CD4-positive, alpha-beta T cell (primary cell): ENCODE measurements around the gene CALN1. TPM values are rescaled to one million over a fixed set of nuclear protein-coding genes. Genes with fewer than 3 reads are reported as not detected.

Source experiments
- ATAC-seq: fragments of 200-7000 bp; cut with Tn5 transposase; one replicate; pipeline ENCODE4 v1.10.0; 2022; ENCODE audit warnings: mild to moderate bottlenecking; ENCODE audit not compliant: poor library complexity
- CTCF ChIA-PET: fragments of 350-600 bp; sonication (Branson Sonifier 250); formaldehyde crosslinking; loops from one replicate; lab custom pipeline; 2021; ENCODE audit warnings: antibody characterized with exemption, inconsistent platforms; lab: Charles Lee
- POLR2A ChIA-PET: fragments of 350-600 bp; sonication (Branson Sonifier 250); formaldehyde crosslinking; loops from one replicate; lab custom pipeline; 2021; ENCODE audit warnings: antibody characterized with exemption, inconsistent platforms; lab: Charles Lee
- DNase-seq, 14 experiments: peaks; one replicate each; pipeline ENCODE4 v3.0.0-alpha.2; 2013 to 2020; ENCODE audit warnings: mixed read lengths in 2 of 14
- H3K27ac ChIP-seq, 2 donors: one replicate each; pipeline versions ENCODE4 v1.5.1 to v1.7.0; 2013; ENCODE audit warnings: low read length in 2 of 2, low read depth in 1 of 2, mild to moderate bottlenecking in 1 of 2
- H3K27me3 ChIP-seq, 2 experiments: 1 replicate in 1 of 2; 2 replicates in 1 of 2; pipeline versions ENCODE4 v1.6.1 to v1.7.0; 2013; ENCODE audit warnings: low read length in 2 of 2, control low read depth in 1 of 2, mild to moderate bottlenecking in 1 of 2, moderate library complexity in 1 of 2; ENCODE audit not compliant: insufficient read depth in 2 of 2, control insufficient read depth in 1 of 2
- H3K36me3 ChIP-seq: one replicate; pipeline ENCODE4 v1.6.1; 2013; ENCODE audit warnings: low read length, control low read depth; ENCODE audit not compliant: insufficient read depth
- H3K4me1 ChIP-seq: one replicate; pipeline ENCODE4 v1.6.1; 2013; ENCODE audit warnings: low read length, control low read depth; ENCODE audit not compliant: insufficient read depth
- H3K4me3 ChIP-seq: one replicate; pipeline ENCODE4 v1.5.1; 2013; ENCODE audit warnings: mild to moderate bottlenecking, low read length, moderate library complexity
- H3K9me3 ChIP-seq, 2 experiments: 1 replicate in 1 of 2; 2 replicates in 1 of 2; pipeline versions ENCODE4 v1.6.1 to v1.7.0; 2013; ENCODE audit warnings: low read length in 2 of 2, mild to moderate bottlenecking in 2 of 2, control low read depth in 1 of 2, moderate library complexity in 1 of 2; ENCODE audit not compliant: control insufficient read depth in 1 of 2, insufficient read depth in 1 of 2
- H3K27ac Mint-ChIP-seq: one replicate; pipeline ENCODE4 v1.8.0; 2020; ENCODE audit warnings: mixed read lengths
- H3K27me3 Mint-ChIP-seq: one replicate; pipeline ENCODE4 v1.8.0; 2021; ENCODE audit warnings: mixed read lengths
- H3K36me3 Mint-ChIP-seq: one replicate; pipeline ENCODE4 v1.8.0; 2021; ENCODE audit warnings: low read depth, mixed read lengths
- H3K4me1 Mint-ChIP-seq: one replicate; pipeline ENCODE4 v1.8.0; 2021; ENCODE audit warnings: low read depth, mixed read lengths
- H3K4me3 Mint-ChIP-seq: one replicate; pipeline ENCODE4 v1.8.0; 2020; ENCODE audit warnings: mild to moderate bottlenecking, mixed read lengths
- H3K9me3 Mint-ChIP-seq: one replicate; pipeline ENCODE4 v1.8.0; 2020; ENCODE audit warnings: mixed read lengths
- intact Hi-C, 2 experiments: fragments of 100-400 bp; cut with DNase I in 1 of 2; cut with micrococcal nuclease in 1 of 2; formaldehyde crosslinking; loops; one replicate each; pipeline versions ENCODE4 v1.15.1 to v1.9.0; 2023 to 2025; cut with DNase I, micrococcal nuclease
- total RNA-seq, 174 experiments: library from RNA in 2 of 174; stranded (reverse) in 2 of 174; gene quantifications; one replicate each; pipeline ENCODE4 v1.2.3 and lab custom pipeline; 2021 to 2026
- TF ChIP-seq, protein P1 (sequence below): fragments of 200-600 bp; IDR thresholded peaks from one replicate; pipeline ENCODE4 v1.8.0; 2022; ENCODE audit warnings: antibody characterized with exemption, mild to moderate bottlenecking

Gene CALN1
- total RNA-seq, 2 experiments from 2014 or later, result 0.06 TPM; not detected in 1

DNA sequence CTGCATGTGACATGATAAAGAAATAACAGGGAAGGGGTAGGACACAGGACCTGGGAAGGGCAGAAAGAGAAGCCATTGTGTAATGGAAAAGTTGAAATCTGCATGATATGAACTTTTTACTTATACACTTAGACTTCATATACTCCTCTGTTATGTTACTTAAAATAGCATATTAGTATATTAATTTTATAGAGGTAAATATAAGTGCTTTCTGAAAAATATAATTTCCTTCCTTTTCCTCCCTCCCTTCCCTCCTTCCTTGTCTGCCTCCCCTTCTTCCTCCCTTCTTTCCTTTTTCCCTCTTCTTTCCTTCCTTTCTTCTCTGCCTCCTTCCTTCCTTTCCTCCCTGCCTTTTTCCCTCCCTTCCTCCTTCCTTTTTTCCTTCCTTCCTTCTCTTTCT is 363.7 kb downstream of the CALN1 start:
- ChIA-PET POLR2A (interaction anchor here (0.7 kb wide), 1 partner anchor 14 kb away, joined by 3 read pairs; no protein-coding TSS in a partner anchor), CTCF (no interaction called here)
- ATAC-seq (no peak), DNase-seq (no peak)
- TF ChIP-seq, protein P1, sequence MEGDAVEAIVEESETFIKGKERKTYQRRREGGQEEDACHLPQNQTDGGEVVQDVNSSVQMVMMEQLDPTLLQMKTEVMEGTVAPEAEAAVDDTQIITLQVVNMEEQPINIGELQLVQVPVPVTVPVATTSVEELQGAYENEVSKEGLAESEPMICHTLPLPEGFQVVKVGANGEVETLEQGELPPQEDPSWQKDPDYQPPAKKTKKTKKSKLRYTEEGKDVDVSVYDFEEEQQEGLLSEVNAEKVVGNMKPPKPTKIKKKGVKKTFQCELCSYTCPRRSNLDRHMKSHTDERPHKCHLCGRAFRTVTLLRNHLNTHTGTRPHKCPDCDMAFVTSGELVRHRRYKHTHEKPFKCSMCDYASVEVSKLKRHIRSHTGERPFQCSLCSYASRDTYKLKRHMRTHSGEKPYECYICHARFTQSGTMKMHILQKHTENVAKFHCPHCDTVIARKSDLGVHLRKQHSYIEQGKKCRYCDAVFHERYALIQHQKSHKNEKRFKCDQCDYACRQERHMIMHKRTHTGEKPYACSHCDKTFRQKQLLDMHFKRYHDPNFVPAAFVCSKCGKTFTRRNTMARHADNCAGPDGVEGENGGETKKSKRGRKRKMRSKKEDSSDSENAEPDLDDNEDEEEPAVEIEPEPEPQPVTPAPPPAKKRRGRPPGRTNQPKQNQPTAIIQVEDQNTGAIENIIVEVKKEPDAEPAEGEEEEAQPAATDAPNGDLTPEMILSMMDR, result no peak
- Mint-ChIP-seq H3K4me3 (no peak overlapping the region), H3K36me3 (no peaks in the 10 kb centered on the region), H3K9me3 (peaks cover 7% of the 10 kb centered on the region), H3K27ac (no peak overlapping the region), H3K27me3 (no peaks in the 10 kb centered on the region), H3K4me1 (no peaks in the 10 kb centered on the region)
- no peak overlapping the region for H3K4me3 ChIP-seq
- H3K27ac ChIP-seq, result no peak overlapping the region
- H3K4me1 ChIP-seq, result no peaks in the 10 kb centered on the region
- H3K36me3 ChIP-seq, result no peaks in the 10 kb centered on the region
- intact Hi-C loops, result no loop called here
- H3K27me3 ChIP-seq, result no peaks in the 10 kb centered on the region
- peaks cover 0 to 22% of the 10 kb centered on the region in 2 experiments for H3K9me3 ChIP-seq

DNA sequence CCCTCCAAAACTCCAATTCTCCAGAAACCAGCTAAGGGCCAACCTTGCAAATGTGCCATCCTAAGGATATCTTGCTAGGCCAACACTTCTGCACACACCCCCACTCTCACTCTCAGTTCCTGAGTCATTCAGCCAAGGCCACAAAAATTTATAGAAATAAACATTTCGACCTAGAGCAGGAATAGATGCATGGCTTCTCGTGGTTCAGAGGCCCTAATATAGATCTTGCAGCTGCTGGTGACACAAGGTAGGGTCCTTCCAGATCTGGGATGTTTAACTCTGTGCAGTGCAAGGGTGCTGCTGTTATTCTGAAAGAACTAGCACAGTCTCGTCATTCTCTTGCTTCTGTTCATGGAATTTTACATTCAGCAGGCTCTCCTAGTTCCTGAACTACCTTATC is 369.3 kb downstream of the CALN1 start:
- intact Hi-C loops, result no loop called here
- TF ChIP-seq, protein P1, result no peak
- Histone ChIP-seq H3K36me3 (no peaks in the 10 kb centered on the region), H3K4me3 (no peak overlapping the region), H3K27ac (no peak overlapping the region), H3K27me3 (no peaks in the 10 kb centered on the region), H3K9me3 (peaks cover 0 to 7% of the 10 kb centered on the region in 2 experiments), H3K4me1 (no peaks in the 10 kb centered on the region)
- Mint-ChIP-seq H3K4me3 (no peak overlapping the region), H3K27ac (no peak overlapping the region), H3K4me1 (no peaks in the 10 kb centered on the region), H3K27me3 (no peaks in the 10 kb centered on the region), H3K9me3 (peaks cover 9% of the 10 kb centered on the region), H3K36me3 (no peaks in the 10 kb centered on the region)
- ATAC-seq (no peak), DNase-seq (no peak)
- CTCF ChIA-PET, result no interaction called here
- POLR2A ChIA-PET, result no interaction called here

DNA sequence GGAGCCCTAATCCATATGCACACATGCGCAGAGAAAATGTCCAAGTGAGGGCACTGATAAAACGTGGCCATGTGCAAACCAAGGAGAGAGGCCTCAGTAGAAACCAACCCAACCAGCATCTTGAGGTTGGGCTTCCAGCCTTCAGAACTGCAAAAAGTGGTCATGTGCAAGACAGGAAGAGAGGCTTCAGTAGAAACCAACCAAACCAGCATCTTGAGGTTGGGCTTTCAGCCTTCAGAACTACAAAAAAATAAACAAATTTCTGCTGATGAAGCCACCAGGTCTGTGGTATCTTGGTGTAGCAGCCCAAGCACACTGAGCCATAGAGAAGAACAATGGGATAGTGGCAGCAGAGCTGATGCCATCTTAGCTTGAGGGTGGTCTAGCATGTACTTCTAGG is 371.5 kb downstream of the CALN1 start:
- no peak for DNase-seq
- ChIA-PET CTCF (no interaction called here), POLR2A (no interaction called here)
- H3K36me3 ChIP-seq, result no peaks in the 10 kb centered on the region
- TF ChIP-seq, protein P1, result no peak
- H3K36me3 Mint-ChIP-seq, result no peaks in the 10 kb centered on the region
- H3K4me3 ChIP-seq, result no peak overlapping the region
- H3K9me3 ChIP-seq, result peaks cover 0 to 7% of the 10 kb centered on the region in 2 experiments
- intact Hi-C loops, result no loop called here
- no peak overlapping the region for H3K4me3 Mint-ChIP-seq
- no peaks in the 10 kb centered on the region for H3K4me1 ChIP-seq
- H3K9me3 Mint-ChIP-seq, result peaks cover 13% of the 10 kb centered on the region
- H3K27me3 Mint-ChIP-seq, result no peaks in the 10 kb centered on the region
- H3K27ac Mint-ChIP-seq, result no peak overlapping the region
- no peaks in the 10 kb centered on the region for H3K4me1 Mint-ChIP-seq
- no peak for ATAC-seq
- no peak overlapping the region for H3K27ac ChIP-seq
- H3K27me3 ChIP-seq, result no peaks in the 10 kb centered on the region
